LNCaP clone FGC (cell line): ENCODE data around the gene RFPL2.
"Not testable (repeated sequence)": the region's sequence is repeated elsewhere in the genome, so short reads cannot be mapped to it uniquely, and the experiment has no call there.

ENCODE experiments used
- DNase-seq: peaks from one replicate; pipeline ENCODE4 v3.0.0-alpha.2; 2011; ENCODE audit warnings: low read depth
- H3K4me3 ChIP-seq: 2 replicates; pipeline ENCODE4 v1.5.1; 2011; ENCODE audit warnings: mild to moderate bottlenecking, low read depth, low read length, control low read depth
- TF ChIP-seq, protein P1 (sequence below): IDR thresholded peaks from 2 replicates; pipeline ENCODE4 v1.5.1; 2012; ENCODE audit warnings: mild to moderate bottlenecking; ENCODE audit not compliant: control insufficient read depth, insufficient read depth; ENCODE audit errors: extremely low read depth

The RFPL2 gene

DNA sequence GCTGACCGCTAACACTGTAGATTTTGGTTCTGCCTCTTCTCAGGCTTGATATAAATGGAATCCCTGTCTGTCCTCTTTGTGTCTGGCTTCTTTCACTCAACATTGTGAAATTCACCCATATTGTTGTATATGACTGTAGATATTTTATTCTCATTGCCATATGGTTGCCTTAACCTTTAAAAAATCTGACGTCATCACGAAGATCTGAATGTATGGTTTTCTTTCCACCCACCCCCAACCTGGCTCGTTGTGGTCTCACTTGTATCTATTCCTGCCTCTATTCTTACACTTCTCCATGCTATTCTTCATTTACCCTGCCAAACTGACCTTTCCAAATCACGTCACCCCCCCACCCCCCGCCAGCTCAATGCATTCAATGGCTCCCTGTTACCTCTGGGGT lies 23.8 kb downstream of the RFPL2 start:
- TF ChIP-seq, protein P1, sequence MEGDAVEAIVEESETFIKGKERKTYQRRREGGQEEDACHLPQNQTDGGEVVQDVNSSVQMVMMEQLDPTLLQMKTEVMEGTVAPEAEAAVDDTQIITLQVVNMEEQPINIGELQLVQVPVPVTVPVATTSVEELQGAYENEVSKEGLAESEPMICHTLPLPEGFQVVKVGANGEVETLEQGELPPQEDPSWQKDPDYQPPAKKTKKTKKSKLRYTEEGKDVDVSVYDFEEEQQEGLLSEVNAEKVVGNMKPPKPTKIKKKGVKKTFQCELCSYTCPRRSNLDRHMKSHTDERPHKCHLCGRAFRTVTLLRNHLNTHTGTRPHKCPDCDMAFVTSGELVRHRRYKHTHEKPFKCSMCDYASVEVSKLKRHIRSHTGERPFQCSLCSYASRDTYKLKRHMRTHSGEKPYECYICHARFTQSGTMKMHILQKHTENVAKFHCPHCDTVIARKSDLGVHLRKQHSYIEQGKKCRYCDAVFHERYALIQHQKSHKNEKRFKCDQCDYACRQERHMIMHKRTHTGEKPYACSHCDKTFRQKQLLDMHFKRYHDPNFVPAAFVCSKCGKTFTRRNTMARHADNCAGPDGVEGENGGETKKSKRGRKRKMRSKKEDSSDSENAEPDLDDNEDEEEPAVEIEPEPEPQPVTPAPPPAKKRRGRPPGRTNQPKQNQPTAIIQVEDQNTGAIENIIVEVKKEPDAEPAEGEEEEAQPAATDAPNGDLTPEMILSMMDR: no peak
- DNase-seq: no peak
- H3K4me3 ChIP-seq: no peak overlapping the region

DNA sequence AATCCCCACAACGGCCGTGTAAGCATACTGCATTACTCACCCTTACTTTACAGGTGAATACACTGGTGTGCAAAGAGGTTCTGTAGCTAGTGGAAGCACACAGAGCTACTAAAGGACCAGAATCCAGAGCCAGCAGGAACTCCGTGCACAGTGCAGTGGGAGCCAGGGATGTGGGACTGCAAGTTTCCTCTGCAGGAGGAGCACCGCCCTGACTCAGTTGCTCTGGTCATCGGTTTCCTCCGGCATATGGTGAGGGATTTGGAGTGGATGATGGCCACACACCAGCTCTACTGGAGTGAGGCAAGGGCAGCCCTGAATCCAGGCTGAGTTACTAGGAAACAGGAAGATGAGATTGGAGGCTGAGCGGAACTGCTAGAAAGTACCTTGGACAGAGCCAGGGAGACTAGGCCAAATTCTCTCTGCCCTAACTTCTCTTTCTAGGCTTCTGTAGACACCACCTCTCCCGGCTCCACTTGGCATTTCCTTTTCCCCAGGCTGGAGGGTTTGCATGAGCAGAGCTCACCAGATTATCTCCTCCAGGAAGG lies 27.6 kb downstream of the RFPL2 start:
- no peak overlapping the region for H3K4me3 ChIP-seq
- TF ChIP-seq, protein P1: no peak
- no peak for DNase-seq

DNA sequence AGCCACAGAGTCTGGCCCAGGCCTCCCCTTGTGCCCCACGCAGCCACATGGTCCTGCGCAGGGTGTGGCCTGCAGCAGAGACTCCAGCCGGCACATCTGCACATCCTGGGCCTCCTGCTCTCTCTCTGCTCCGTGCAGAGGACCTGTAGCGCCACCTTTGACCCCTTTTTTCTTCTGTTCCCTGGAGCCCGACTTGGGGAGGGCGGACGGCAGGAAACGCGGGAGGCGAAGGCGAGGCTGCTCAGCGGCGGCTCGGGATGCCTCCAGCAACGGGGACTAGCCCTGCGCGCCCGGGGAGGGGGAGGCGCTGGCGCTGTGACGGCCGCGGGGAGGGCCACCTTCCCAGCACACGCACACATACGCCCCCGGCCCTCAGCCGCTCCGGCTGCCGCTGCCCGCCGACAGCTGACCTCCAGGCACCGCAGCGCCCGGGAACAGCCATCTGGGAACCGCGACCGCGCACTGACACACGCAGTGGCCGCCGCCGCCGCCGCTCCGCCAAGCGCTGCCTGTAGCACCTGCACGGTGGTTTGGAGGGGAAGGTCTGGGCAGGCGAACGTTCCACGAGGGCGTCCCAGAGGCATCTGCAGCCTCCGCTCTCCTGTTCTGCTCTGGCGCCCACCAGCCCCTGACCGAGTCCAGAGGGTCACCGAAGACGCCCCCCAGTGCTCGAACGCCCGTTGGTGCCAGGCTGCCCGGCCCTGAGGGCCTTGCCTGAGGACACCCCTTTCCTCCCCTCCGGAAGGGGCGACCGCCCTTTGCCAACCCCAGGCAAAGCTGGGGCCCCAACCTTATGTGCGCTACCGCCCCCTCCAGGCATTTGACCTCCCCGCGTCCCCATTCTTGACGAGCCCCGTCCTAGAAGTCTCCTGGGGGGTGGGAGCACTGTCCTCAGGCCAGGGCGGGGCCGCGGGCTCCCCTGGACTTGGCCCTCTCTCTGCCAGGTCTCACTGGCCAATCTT lies 28.9 kb downstream of the RFPL2 start:
- TF ChIP-seq, protein P1: no peak
- H3K4me3 ChIP-seq: no peak overlapping the region
- DNase-seq: no peak

DNA sequence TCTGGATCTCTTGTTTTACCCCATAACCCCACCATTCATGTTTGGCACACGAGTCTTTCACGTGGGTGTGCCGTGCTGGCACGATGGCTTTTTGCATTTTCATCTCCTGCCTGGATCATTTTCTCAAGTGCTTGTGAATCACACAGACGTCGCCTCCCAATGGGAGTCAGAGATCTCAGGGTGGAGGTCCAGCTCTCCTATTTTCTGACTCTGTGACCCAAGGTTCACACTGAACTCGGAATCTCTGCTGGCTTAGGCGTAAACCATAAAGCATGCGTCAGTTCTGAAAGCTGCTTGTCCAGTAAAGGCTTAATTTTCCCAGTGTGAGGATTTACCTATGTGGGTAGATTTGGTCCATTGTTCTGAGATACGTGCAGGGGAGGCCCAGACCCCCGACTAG lies 29.8 kb downstream of the RFPL2 start:
- TF ChIP-seq, protein P1: no peak
- no peak for DNase-seq
- no peak overlapping the region for H3K4me3 ChIP-seq

DNA sequence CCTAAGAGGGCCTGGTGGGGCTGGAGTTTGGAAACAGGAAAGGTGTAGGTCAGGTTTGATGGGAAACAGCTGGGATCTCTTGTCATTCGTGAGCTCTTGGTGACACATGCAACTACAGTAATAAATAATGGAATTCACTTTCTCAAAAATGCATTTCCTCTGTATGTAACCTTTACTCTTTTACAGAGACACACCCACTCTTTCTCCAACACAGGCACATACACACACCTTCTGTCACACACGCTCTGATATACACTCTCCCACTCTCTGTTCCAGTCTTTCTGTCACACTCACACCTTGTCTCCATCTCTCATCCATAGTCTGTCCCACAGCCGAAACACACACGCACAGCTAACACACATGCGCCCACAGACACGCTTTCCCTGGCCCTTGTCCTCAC lies 39.2 kb downstream of the RFPL2 start:
- TF ChIP-seq, protein P1: no peak
- no peak for DNase-seq
- H3K4me3 ChIP-seq: no peak overlapping the region

- no peak for DNase-seq
- H3K4me3 ChIP-seq: no peak overlapping the region
- TF ChIP-seq, protein P1: no peak
These were observed 40.6 kb downstream of the RFPL2 start for GRCh38 chr22:32164075-32164860.

- not testable (repeated sequence) for DNase-seq, H3K4me3 ChIP-seq
These were observed 44.5 kb downstream of the RFPL2 start for GRCh38 chr22:32160411-32160810.
